Thoracic aorta (tissue), 2 donors: ENCODE measurements around the gene TNFRSF18. TPM values are rescaled to one million over a fixed set of nuclear protein-coding genes. Genes with fewer than 3 reads are reported as not detected.

Source experiments
- ATAC-seq: fragments of 150-250 bp; one replicate; pipeline ENCODE4 v1.8.0; 2017; ENCODE audit warnings: low read depth; ENCODE audit not compliant: insufficient number of reproducible peaks, low FRiP score
- DNase-seq: peaks from one replicate; pipeline ENCODE4 v3.0.0-alpha.2; 2020; ENCODE audit warnings: low spot score
- H3K27ac ChIP-seq, 2 donors: fragments of 200-600 bp; sonication (generic); 1 replicate in 1 of 2; 2 replicates in 1 of 2; pipeline ENCODE4 v1.5.1; 2016; ENCODE audit warnings: mild to moderate bottlenecking in 2 of 2, moderate library complexity in 2 of 2
- H3K27me3 ChIP-seq: fragments of 200-600 bp; sonication (generic); replicated peaks from 2 replicates; pipeline ENCODE4 v1.6.0; 2016; ENCODE audit warnings: mild to moderate bottlenecking; ENCODE audit not compliant: insufficient read depth
- H3K36me3 ChIP-seq: fragments of 200-600 bp; sonication (generic); one replicate; pipeline ENCODE4 v1.5.1; 2016
- H3K4me1 ChIP-seq, 2 donors: fragments of 200-600 bp; sonication (generic); 1 replicate in 1 of 2; 2 replicates in 1 of 2; pipeline versions ENCODE4 v1.5.1 to v1.6.0; 2016; ENCODE audit warnings: low read depth in 2 of 2, mild to moderate bottlenecking in 1 of 2; ENCODE audit not compliant: control insufficient read depth in 1 of 2
- H3K4me3 ChIP-seq: fragments of 200-600 bp; sonication (generic); 2 replicates; pipeline ENCODE4 v1.5.1; 2016; ENCODE audit warnings: mild to moderate bottlenecking
- H3K9me3 ChIP-seq: fragments of 200-600 bp; sonication (generic); 2 replicates; pipeline ENCODE4 v1.5.1; 2016
- CTCF ChIP-seq: fragments of 200-600 bp; sonication (generic); IDR thresholded peaks from one replicate; pipeline ENCODE4 v1.5.1; 2019; ENCODE audit warnings: antibody characterized with exemption
- total RNA-seq, 2 donors: library from RNA; depleted of rRNA; stranded (reverse); fragments of >200 nt; gene quantifications; one replicate each; pipeline versions ENCODE4 v1.1.0 to v1.2.3, GENCODE V29; 2016

Gene TNFRSF18
- total RNA-seq, 2 donors from 2014 or later: 1.3 TPM; not detected in 1

GRCh38 chr1:1225913-1226312 is 19.5 kb upstream of the TNFRSF18 start:
- no peak overlapping the region for H3K4me3 ChIP-seq
- no peak for ATAC-seq
- no peak overlapping the region for H3K27ac ChIP-seq
- TF ChIP-seq CTCF: no peak
- peaks cover 50% of the 10 kb centered on the region for H3K36me3 ChIP-seq
- no peaks in the 10 kb centered on the region for H3K9me3 ChIP-seq
- no peaks in the 10 kb centered on the region for H3K27me3 ChIP-seq
- no peak for DNase-seq
- peaks cover 14 to 21% of the 10 kb centered on the region in 2 donors for H3K4me1 ChIP-seq

- H3K4me3 ChIP-seq: no peak overlapping the region
- TF ChIP-seq CTCF: no peak
- ATAC-seq: no peak
Measured at GRCh38 chr1:1225238-1225845, 18.9 kb upstream of the TNFRSF18 start.

DNA sequence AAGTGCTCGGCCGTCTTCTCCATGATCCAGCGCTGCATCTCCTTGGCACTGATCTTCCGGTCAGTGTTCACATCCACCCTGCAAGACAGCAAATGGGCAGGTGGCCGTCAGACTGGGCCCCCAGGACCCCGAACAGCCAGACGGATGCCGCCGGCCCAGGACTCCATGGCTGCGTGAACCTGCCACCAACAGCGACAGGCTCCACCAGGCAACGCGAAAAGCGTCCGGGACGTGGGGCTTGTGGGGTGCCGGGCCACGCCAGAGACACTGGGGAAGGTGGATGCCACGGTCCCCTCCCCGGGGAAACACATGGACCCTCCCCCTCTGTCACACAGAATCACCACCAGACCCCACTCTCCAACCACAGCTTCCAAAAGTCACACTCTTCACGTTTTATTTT is 17.5 kb upstream of the TNFRSF18 start:
- H3K4me1 ChIP-seq: peaks cover 0 to under 1% of the 10 kb centered on the region in 2 donors
- TF ChIP-seq CTCF: no peak
- H3K27me3 ChIP-seq: no peaks in the 10 kb centered on the region
- H3K36me3 ChIP-seq: peaks cover 54% of the 10 kb centered on the region
- no peak overlapping the region for H3K27ac ChIP-seq
- DNase-seq: no peak
- H3K4me3 ChIP-seq: no peak overlapping the region
- no peak for ATAC-seq
- no peaks in the 10 kb centered on the region for H3K9me3 ChIP-seq

More at GRCh38 chr1:1225238-1225845, 18.9 kb upstream of the TNFRSF18 start:
- no peaks in the 10 kb centered on the region for H3K27me3 ChIP-seq
- H3K36me3 ChIP-seq: peaks cover 50% of the 10 kb centered on the region
- H3K9me3 ChIP-seq: no peaks in the 10 kb centered on the region
- no peak for DNase-seq
- H3K4me1 ChIP-seq: peaks cover 9 to 15% of the 10 kb centered on the region in 2 donors
- no peak overlapping the region for H3K27ac ChIP-seq

- Histone ChIP-seq H3K36me3 (peaks cover 57% of the 10 kb centered on the region), H3K27me3 (no peaks in the 10 kb centered on the region), H3K27ac (no peak overlapping the region), H3K9me3 (no peaks in the 10 kb centered on the region), H3K4me1 (no peaks in the 10 kb centered on the region), H3K4me3 (no peak overlapping the region)
- DNase-seq: no peak
- no peak for TF ChIP-seq CTCF
- ATAC-seq: no peak
Measured at GRCh38 chr1:1223321-1223720, 16.9 kb upstream of the TNFRSF18 start.

- H3K36me3 ChIP-seq: peaks cover 57% of the 10 kb centered on the region
- ATAC-seq: no peak
Measured at GRCh38 chr1:1222575-1223225, 16.3 kb upstream of the TNFRSF18 start.

More at GRCh38 chr1:1222575-1223225, 16.3 kb upstream of the TNFRSF18 start:
- no peak overlapping the region for H3K27ac ChIP-seq
- no peak for TF ChIP-seq CTCF
- H3K4me3 ChIP-seq: no peak overlapping the region
- no peaks in the 10 kb centered on the region for H3K4me1 ChIP-seq
- no peaks in the 10 kb centered on the region for H3K9me3 ChIP-seq
- no peaks in the 10 kb centered on the region for H3K27me3 ChIP-seq
- DNase-seq: no peak
